HCT116 (cell line): ENCODE results near the gene LETMD1.

Source experiments
- CEBPB ChIP-seq: IDR thresholded peaks from 2 replicates; pipeline ENCODE4 v1.6.1; 2012; ENCODE audit warnings: low read depth
- CTCF ChIP-seq, 3 experiments: fragments of 200-600 bp in 1 of 3; sonication (generic) in 1 of 3; IDR thresholded peaks in 2 of 3; conservative IDR thresholded peaks in 1 of 3; 2 replicates each; pipeline ENCODE4 v1.5.1; 2012 to 2017; ENCODE audit warnings: low read depth in 2 of 3, low read length in 2 of 3, antibody characterized with exemption in 1 of 3, borderline replicate concordance in 1 of 3, control low read depth in 1 of 3, mild to moderate bottlenecking in 1 of 3, mixed read lengths in 1 of 3, mixed run types in 1 of 3, moderate library complexity in 1 of 3; ENCODE audit not compliant: insufficient read depth in 1 of 3
- EZH2 ChIP-seq: fragments of 200-600 bp; sonication (generic); IDR thresholded peaks from 2 replicates; pipeline ENCODE4 v1.6.1; 2017; ENCODE audit warnings: antibody characterized with exemption, mixed run types
- FOSL1 ChIP-seq: IDR thresholded peaks from 2 replicates; pipeline ENCODE4 v1.6.1; 2012; ENCODE audit warnings: low read depth
- JUND ChIP-seq: IDR thresholded peaks from 2 replicates; pipeline ENCODE4 v1.6.1; 2012
- POLR2A ChIP-seq: IDR thresholded peaks from 2 replicates; pipeline ENCODE4 v1.7.0; 2011; ENCODE audit warnings: borderline replicate concordance; ENCODE audit not compliant: insufficient read depth, insufficient read length; ENCODE audit errors: extremely low read depth
- POLR2AphosphoS5 ChIP-seq: IDR thresholded peaks from 2 replicates; pipeline ENCODE4 v1.6.1; 2011; ENCODE audit warnings: mild to moderate bottlenecking, low read depth, low read length, moderate library complexity
- RAD21 ChIP-seq: IDR thresholded peaks from 2 replicates; pipeline ENCODE4 v1.6.1; 2012; ENCODE audit warnings: low read depth, mild to moderate bottlenecking
- SRF ChIP-seq: IDR thresholded peaks from 2 replicates; pipeline ENCODE4 v1.6.1; 2012; ENCODE audit warnings: low read depth
- TCF7L2 ChIP-seq: IDR thresholded peaks from 2 replicates; pipeline ENCODE4 v1.7.0; 2011; ENCODE audit warnings: borderline replicate concordance, inconsistent platforms; ENCODE audit not compliant: insufficient read depth, insufficient read length; ENCODE audit errors: extremely low read depth
- ZFX ChIP-seq: fragments of 450-650 bp; IDR thresholded peaks from 2 replicates; pipeline ENCODE4 v1.6.1; 2017
- TF ChIP-seq, protein P1 (sequence below): IDR thresholded peaks from 2 replicates; pipeline ENCODE4 v1.6.1; 2011; ENCODE audit warnings: mild to moderate bottlenecking, low read length, moderate library complexity; ENCODE audit not compliant: insufficient replicate concordance; ENCODE audit errors: extremely low read depth
- TF ChIP-seq, protein P2 (sequence below): IDR thresholded peaks from 2 replicates; pipeline ENCODE4 v1.6.1; 2012

- TF ChIP-seq CTCF (IDR thresholded peaks at IDR 0.05 in 2 of 3, conservative IDR thresholded peaks at IDR 0.05 in 1 of 3; ENCODE audit: borderline replicate concordance in 1 of 3, insufficient read depth in 1 of 3, low read depth in 2 of 3, low read length in 2 of 3) (no peak), POLR2AphosphoS5 (no peak), EZH2 (no peak), ZFX (no peak), POLR2A (no peak), CEBPB (no peak), JUND (no peak), SRF (no peak), FOSL1 (no peak), TCF7L2 (no peak), RAD21 (no peak)
- TF ChIP-seq, protein P1, sequence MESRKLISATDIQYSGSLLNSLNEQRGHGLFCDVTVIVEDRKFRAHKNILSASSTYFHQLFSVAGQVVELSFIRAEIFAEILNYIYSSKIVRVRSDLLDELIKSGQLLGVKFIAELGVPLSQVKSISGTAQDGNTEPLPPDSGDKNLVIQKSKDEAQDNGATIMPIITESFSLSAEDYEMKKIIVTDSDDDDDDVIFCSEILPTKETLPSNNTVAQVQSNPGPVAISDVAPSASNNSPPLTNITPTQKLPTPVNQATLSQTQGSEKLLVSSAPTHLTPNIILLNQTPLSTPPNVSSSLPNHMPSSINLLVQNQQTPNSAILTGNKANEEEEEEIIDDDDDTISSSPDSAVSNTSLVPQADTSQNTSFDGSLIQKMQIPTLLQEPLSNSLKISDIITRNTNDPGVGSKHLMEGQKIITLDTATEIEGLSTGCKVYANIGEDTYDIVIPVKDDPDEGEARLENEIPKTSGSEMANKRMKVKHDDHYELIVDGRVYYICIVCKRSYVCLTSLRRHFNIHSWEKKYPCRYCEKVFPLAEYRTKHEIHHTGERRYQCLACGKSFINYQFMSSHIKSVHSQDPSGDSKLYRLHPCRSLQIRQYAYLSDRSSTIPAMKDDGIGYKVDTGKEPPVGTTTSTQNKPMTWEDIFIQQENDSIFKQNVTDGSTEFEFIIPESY = no peak
- TF ChIP-seq, protein P2, sequence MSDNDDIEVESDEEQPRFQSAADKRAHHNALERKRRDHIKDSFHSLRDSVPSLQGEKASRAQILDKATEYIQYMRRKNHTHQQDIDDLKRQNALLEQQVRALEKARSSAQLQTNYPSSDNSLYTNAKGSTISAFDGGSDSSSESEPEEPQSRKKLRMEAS = no peak
These were observed 33.3 kb downstream of the LETMD1 start for GRCh38 chr12:51081421-51081820.
